GM12864 (cell line): Measurements from ENCODE around the gene USP26.

Experiments
- DNase-seq: peaks from one replicate; pipeline ENCODE4 v3.0.0-alpha.2; 2011; ENCODE audit warnings: low read depth
- H3K4me3 ChIP-seq: 2 replicates; pipeline ENCODE4 v1.5.1; 2011; ENCODE audit warnings: mild to moderate bottlenecking, low read depth, low read length, control low read depth
- TF ChIP-seq, protein P1 (sequence below): IDR thresholded peaks from 2 replicates; pipeline ENCODE4 v1.5.1; 2011; ENCODE audit warnings: low read depth, mild to moderate bottlenecking, moderate library complexity, low read length, control low read depth, inconsistent platforms; ENCODE audit errors: missing control alignments

The USP26 gene

DNA sequence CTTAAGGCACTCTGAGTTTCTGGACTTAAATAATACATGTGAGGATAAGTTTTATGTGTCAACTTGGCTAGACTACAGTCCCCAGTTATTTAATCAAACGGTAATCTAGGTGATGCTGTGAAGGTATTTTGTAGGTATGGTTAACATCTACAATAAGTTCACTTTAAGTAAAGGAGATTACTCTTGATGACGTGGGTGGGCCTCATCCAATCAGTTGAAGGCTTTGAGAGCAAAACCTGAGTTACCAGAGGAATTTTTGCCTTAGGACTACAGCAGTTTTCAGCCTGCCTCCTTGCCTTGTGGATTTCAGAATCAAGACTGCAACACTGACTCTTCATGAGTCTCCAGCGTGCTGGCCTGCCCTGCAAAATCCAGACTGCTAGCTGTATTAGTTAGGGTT is 78.7 kb downstream of the USP26 start:
- no peak overlapping the region for H3K4me3 ChIP-seq
- no peak for DNase-seq
- TF ChIP-seq, protein P1, sequence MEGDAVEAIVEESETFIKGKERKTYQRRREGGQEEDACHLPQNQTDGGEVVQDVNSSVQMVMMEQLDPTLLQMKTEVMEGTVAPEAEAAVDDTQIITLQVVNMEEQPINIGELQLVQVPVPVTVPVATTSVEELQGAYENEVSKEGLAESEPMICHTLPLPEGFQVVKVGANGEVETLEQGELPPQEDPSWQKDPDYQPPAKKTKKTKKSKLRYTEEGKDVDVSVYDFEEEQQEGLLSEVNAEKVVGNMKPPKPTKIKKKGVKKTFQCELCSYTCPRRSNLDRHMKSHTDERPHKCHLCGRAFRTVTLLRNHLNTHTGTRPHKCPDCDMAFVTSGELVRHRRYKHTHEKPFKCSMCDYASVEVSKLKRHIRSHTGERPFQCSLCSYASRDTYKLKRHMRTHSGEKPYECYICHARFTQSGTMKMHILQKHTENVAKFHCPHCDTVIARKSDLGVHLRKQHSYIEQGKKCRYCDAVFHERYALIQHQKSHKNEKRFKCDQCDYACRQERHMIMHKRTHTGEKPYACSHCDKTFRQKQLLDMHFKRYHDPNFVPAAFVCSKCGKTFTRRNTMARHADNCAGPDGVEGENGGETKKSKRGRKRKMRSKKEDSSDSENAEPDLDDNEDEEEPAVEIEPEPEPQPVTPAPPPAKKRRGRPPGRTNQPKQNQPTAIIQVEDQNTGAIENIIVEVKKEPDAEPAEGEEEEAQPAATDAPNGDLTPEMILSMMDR = no peak

DNA sequence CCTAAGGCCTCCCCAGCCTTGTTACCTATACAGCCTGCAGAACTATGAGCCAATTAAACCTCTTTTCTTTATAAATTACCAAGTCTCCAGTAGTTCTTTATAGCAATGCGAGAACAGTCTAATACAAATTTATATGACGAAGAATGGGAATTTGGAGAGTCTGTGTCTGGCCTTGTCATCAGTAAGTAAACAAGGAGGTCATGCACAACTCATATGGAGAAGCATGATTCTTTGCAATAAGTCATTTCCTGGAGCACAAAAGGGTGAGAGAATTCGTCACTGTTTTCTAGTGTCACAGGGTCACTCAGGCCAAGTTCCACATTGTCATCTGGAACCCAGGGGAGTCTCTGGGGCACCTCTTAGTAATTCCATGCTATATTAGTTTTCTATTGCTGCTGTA is 89.5 kb downstream of the USP26 start:
- no peak for DNase-seq
- no peak overlapping the region for H3K4me3 ChIP-seq
- TF ChIP-seq, protein P1 = no peak

DNA sequence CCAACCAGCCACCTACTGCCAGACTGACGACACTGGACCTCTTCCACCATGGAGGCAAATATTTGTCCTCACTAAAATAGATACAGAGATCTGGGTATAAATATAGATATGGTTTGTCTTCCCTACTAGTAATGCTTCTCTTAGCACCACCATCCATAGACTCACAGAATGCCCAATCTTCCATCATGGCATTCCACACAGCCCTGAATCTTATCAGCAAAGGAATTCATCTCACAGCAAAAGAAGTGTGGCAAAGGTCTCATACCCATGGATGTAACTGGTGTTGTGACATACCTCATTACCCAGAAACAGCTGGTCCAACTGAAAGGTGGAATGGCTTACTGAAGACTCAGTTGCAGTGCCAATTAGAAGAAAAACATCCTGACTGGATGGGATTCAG is 91.3 kb downstream of the USP26 start:
- DNase-seq = no peak
- H3K4me3 ChIP-seq = no peak overlapping the region
- TF ChIP-seq, protein P1 = no peak

DNA sequence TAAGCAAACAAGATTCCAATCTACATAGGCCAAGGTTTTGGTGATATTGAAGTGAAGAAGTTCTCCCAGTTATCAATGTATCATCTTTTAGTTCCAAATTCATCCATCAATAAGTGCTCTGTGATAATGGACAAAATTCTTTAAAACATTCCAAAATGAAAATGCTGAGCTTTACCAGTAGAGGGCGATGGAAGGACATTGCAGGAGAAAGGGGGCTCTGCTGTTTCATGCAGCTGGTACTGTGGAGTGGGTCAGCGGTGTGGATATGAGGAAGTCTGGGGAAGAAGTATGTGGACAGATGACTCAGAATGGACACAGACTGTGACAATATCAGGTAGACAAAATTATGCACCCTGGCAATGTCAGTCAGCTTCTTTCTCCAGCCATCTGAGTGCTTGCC is 91.9 kb downstream of the USP26 start:
- H3K4me3 ChIP-seq = no peak overlapping the region
- DNase-seq = no peak
- TF ChIP-seq, protein P1 = peak; percentile 47

DNA sequence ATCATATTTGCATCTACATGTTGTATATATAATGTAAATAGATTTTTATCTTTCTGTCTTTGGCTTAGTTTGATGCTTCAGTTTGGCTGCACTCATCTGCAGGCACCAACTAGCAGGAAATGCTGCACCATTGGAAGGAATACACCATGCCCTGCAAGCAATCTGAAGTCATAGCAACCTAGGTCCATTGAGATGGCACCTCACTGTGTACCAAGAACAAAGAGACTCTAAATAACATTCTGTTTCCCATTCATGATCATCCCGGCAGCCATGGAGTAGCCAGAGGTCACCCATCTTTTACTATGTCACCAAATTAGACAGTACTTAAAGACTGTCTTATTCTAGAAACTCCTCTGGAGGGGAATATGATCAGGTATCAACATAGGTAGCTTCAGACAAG is 97.7 kb downstream of the USP26 start:
- TF ChIP-seq, protein P1 = no peak
- no peak for DNase-seq
- no peak overlapping the region for H3K4me3 ChIP-seq

DNA sequence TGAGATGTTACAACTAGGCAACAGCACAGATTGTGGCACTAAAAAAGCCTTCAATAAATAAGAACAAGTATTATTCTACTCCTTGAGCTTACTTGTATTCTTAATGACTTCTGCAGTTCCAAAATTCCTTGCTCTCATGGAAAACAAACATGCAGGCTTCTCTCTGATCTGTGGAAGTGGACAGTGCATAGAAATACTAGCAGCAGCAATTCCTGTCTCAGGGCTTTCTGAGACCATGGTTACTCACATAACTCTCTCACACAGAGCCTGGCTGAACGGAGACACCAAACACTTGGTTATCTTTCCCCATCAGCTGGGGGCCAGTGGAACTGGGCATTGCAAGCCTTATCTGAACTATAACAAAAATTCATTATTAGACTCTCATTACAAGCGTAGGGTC is 106.1 kb downstream of the USP26 start:
- DNase-seq = no peak
- TF ChIP-seq, protein P1 = no peak
- H3K4me3 ChIP-seq = no peak overlapping the region

DNA sequence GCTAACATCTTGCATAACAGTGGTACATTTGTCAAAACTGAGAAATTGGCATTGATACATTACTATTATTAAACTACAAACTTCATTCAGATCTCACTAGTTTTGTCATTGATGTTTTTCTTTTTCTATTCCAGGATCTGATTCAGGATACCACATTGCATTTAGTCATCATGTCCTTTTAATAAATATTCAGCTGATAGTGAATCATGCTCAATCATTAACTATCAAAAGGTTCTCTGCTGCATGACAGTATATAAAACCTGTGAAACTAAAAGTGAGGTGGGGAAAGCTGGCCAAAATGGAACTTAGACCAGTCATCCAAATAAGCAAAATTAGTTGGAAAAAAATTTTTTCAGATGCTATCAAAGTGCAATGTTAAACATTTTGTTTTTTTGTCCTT is 110.4 kb downstream of the USP26 start:
- TF ChIP-seq, protein P1 = no peak
- DNase-seq = no peak
- no peak overlapping the region for H3K4me3 ChIP-seq
